IMR-90 (cell line): Measurements from ENCODE around the gene ELAVL4. TPM values are rescaled to one million over a fixed set of nuclear protein-coding genes. Genes with fewer than 3 reads are reported as not detected.

Experiments
- ATAC-seq: fragments of 200-7000 bp; cut with Tn5 transposase; 2 replicates; pipeline ENCODE4 v1.9.1; 2020; ENCODE audit warnings: low read depth, mild to moderate bottlenecking, moderate library complexity
- BruUV-seq: library from RNA; stranded (reverse); fragments of 400-500 nt; replicated peaks from 2 replicates; lab custom pipeline; 2021; lab: Mats Ljungman, UMichigan
- CTCF ChIA-PET: fragments of 300-600 bp; formaldehyde crosslinking; extraction: SDS; loops from one replicate; lab custom pipeline; 2021; ENCODE audit warnings: antibody characterized with exemption; lab: Yijun Ruan, JAX
- POLR2A ChIA-PET: fragments of 300-600 bp; sonication (Branson Sonifier 250); formaldehyde crosslinking; loops from one replicate; lab custom pipeline; 2022; ENCODE audit warnings: antibody characterized with exemption; ENCODE audit not compliant: unreplicated experiment; lab: Charles Lee
- DNase-seq: peaks from one replicate; pipeline ENCODE4 v3.0.0; 2013
- H2AFZ ChIP-seq: replicated peaks from 2 replicates; pipeline ENCODE3; 2013; ENCODE audit warnings: low read length, mild to moderate bottlenecking; ENCODE audit not compliant: poor library complexity
- H2AK5ac ChIP-seq: 2 replicates; pipeline ENCODE4 v1.6.1; 2013; ENCODE audit warnings: low read depth, low read length, inconsistent platforms
- H2AK9ac ChIP-seq: replicated peaks from 2 replicates; pipeline ENCODE3; 2013; ENCODE audit warnings: mild to moderate bottlenecking, low read depth, low read length, moderate library complexity; ENCODE audit not compliant: poor library complexity
- H2BK120ac ChIP-seq: 2 replicates; pipeline ENCODE4 v1.6.1; 2013; ENCODE audit warnings: low read depth, low read length, inconsistent platforms
- H2BK15ac ChIP-seq: 3 replicates; pipeline ENCODE4 v1.6.1; 2013; ENCODE audit warnings: low read depth, low read length, inconsistent platforms
- H2BK20ac ChIP-seq: 2 replicates; pipeline ENCODE4 v1.6.1; 2013; ENCODE audit warnings: low read depth, mild to moderate bottlenecking, inconsistent platforms, low read length, moderate library complexity
- H2BK5ac ChIP-seq: 2 replicates; pipeline ENCODE4 v1.6.1; 2013; ENCODE audit warnings: mild to moderate bottlenecking, low read depth, low read length, inconsistent platforms; ENCODE audit not compliant: poor library complexity, severe bottlenecking
- H3K14ac ChIP-seq: replicated peaks from 2 replicates; pipeline ENCODE4 v1.6.1; 2013; ENCODE audit warnings: low read depth, low read length, inconsistent platforms
- H3K18ac ChIP-seq: 2 replicates; pipeline ENCODE4 v1.6.1; 2013; ENCODE audit warnings: low read depth, low read length, control low read depth
- H3K23ac ChIP-seq: 2 replicates; pipeline ENCODE4 v1.6.1; 2013; ENCODE audit warnings: low read depth, low read length, inconsistent platforms
- H3K27ac ChIP-seq: 2 replicates; pipeline ENCODE4 v1.5.1; 2013; ENCODE audit warnings: mild to moderate bottlenecking, control low read depth, low read length; ENCODE audit not compliant: insufficient read depth
- H3K27me3 ChIP-seq: 2 replicates; pipeline ENCODE4 v1.6.1; 2013; ENCODE audit warnings: low read length; ENCODE audit not compliant: control insufficient read depth, insufficient read depth
- H3K36me3 ChIP-seq: 2 replicates; pipeline ENCODE4 v1.6.1; 2013; ENCODE audit warnings: low read length, mixed read lengths; ENCODE audit not compliant: control insufficient read depth, insufficient read depth
- H3K4ac ChIP-seq: 2 replicates; pipeline ENCODE4 v1.6.1; 2013; ENCODE audit warnings: low read depth, low read length, inconsistent platforms
- H3K4me1 ChIP-seq: 2 replicates; pipeline ENCODE4 v1.6.1; 2013; ENCODE audit warnings: low read length, mixed read lengths; ENCODE audit not compliant: control insufficient read depth, insufficient read depth
- H3K4me2 ChIP-seq: 2 replicates; pipeline ENCODE4 v1.6.1; 2013; ENCODE audit warnings: low read depth, mild to moderate bottlenecking, control low read depth, low read length, moderate library complexity
- H3K4me3 ChIP-seq: 2 replicates; pipeline ENCODE4 v1.5.1; 2013; ENCODE audit warnings: low read depth, mild to moderate bottlenecking, control low read depth, low read length, moderate library complexity; ENCODE audit not compliant: insufficient read depth
- H3K56ac ChIP-seq: 2 replicates; pipeline ENCODE4 v1.6.1; 2013; ENCODE audit warnings: low read length, inconsistent platforms; ENCODE audit not compliant: insufficient read depth; ENCODE audit errors: extremely low read depth
- H3K79me1 ChIP-seq, 2 experiments: 2 replicates each; pipeline ENCODE4 v1.6.1; 2013; ENCODE audit warnings: low read length in 2 of 2, inconsistent platforms in 1 of 2, low read depth in 1 of 2
- H3K9ac ChIP-seq: 2 replicates; pipeline ENCODE4 v1.6.1; 2013; ENCODE audit warnings: low read depth, low read length, control low read depth
- H3K9me1 ChIP-seq: 2 replicates; pipeline ENCODE4 v1.6.1; 2013; ENCODE audit warnings: low read length, inconsistent platforms; ENCODE audit not compliant: insufficient read depth
- H3K9me3 ChIP-seq: 2 replicates; pipeline ENCODE4 v1.6.1; 2013; ENCODE audit warnings: low read length; ENCODE audit not compliant: control insufficient read depth, insufficient read depth
- H4K20me1 ChIP-seq: 2 replicates; pipeline ENCODE4 v1.6.1; 2013; ENCODE audit warnings: low read length, inconsistent platforms; ENCODE audit not compliant: insufficient read depth
- H4K5ac ChIP-seq: 2 replicates; pipeline ENCODE4 v1.6.1; 2013; ENCODE audit warnings: mild to moderate bottlenecking, low read depth, low read length, control low read depth
- H4K8ac ChIP-seq, 2 experiments: 2 replicates each; pipeline ENCODE4 v1.6.1; 2013; ENCODE audit warnings: low read depth in 2 of 2, low read length in 2 of 2, control low read depth in 1 of 2, inconsistent platforms in 1 of 2
- H4K91ac ChIP-seq: 2 replicates; pipeline ENCODE4 v1.6.1; 2013; ENCODE audit warnings: low read depth, low read length, inconsistent platforms; ENCODE audit not compliant: insufficient read depth
- BHLHE40 ChIP-seq: fragments of 150-350 bp; IDR thresholded peaks from 2 replicates; pipeline ENCODE4 v1.6.1; 2016; ENCODE audit warnings: mild to moderate bottlenecking, low read depth, low read length
- CEBPB ChIP-seq: IDR thresholded peaks from 2 replicates; pipeline ENCODE4 v1.6.1; 2012; ENCODE audit warnings: low read depth, low read length, improper control_type of control experiment
- CHD1 ChIP-seq: IDR thresholded peaks from 2 replicates; pipeline ENCODE4 v1.6.1; 2012; ENCODE audit warnings: low read depth, low read length, improper control_type of control experiment
- CTCF ChIP-seq: conservative IDR thresholded peaks from 2 replicates; pipeline ENCODE4 v1.5.1; 2012; ENCODE audit warnings: mild to moderate bottlenecking, low read depth, low read length, improper control_type of control experiment
- MAFK ChIP-seq: IDR thresholded peaks from 2 replicates; pipeline ENCODE4 v1.6.1; 2012; ENCODE audit warnings: low read depth, low read length, improper control_type of control experiment
- MXI1 ChIP-seq: IDR thresholded peaks from 2 replicates; pipeline ENCODE4 v1.6.1; 2012; ENCODE audit warnings: low read depth, mild to moderate bottlenecking, low read length, moderate library complexity, borderline replicate concordance
- RAD21 ChIP-seq: IDR thresholded peaks from 2 replicates; pipeline ENCODE4 v1.6.1; 2012; ENCODE audit warnings: low read length, improper control_type of control experiment
- SMC3 ChIP-seq: fragments of 150-350 bp; IDR thresholded peaks from 2 replicates; pipeline ENCODE4 v1.6.1; 2016; ENCODE audit warnings: low read depth, mild to moderate bottlenecking, antibody characterized with exemption, low read length, moderate library complexity
- WGBS, 2 experiments: methylation state at CpG; one replicate each; pipeline versions ENCODE4 v1.1.5 to v1.1.7; 2013; ENCODE audit warnings: missing lambda C conversion rate in 2 of 2; ENCODE audit not compliant: insufficient read length in 1 of 2; ENCODE audit errors: extremely low coverage in 2 of 2; 5-methylcytosine and 5-hydroxymethylcytosine counted together
- dilution Hi-C: fragments of 300-500 bp; cut with HindIII; formaldehyde crosslinking; loops from one replicate; pipeline ENCODE4 v1.14.3; 2018; ENCODE audit warnings: low sequenced_read_pairs; ENCODE audit not compliant: unreplicated experiment
- in situ Hi-C: fragments of 300-500 bp; cut with MboI; formaldehyde crosslinking; loops from 3 replicates; pipeline ENCODE4 v1.14.3; 2019; ENCODE audit warnings: low sequenced_read_pairs, inconsistent platforms, mixed read lengths
- intact Hi-C: fragments of 100-400 bp; cut with micrococcal nuclease; formaldehyde crosslinking; loops from 2 replicates; pipeline ENCODE4 v1.10.0; 2022
- polyA plus RNA-seq, 3 experiments: library from polyadenylated mRNA; depleted of rRNA; stranded (reverse); fragments of >200 nt; gene quantifications; 2 replicates each; pipeline ENCODE4 v1.2.3, GENCODE V29; 2012; ENCODE audit warnings: low replicate concordance in 1 of 3
- total RNA-seq: library from RNA; depleted of rRNA; stranded (reverse); fragments of >200 nt; gene quantifications from 2 replicates; pipeline ENCODE4 v1.2.3, GENCODE V29; 2012
- TF ChIP-seq, protein P1 (sequence below): fragments of 150-350 bp; IDR thresholded peaks from 2 replicates; pipeline ENCODE4 v1.6.1; 2016; ENCODE audit warnings: low read depth, mild to moderate bottlenecking, low read length, moderate library complexity, borderline replicate concordance

The ELAVL4 gene
- total and polyA plus RNA-seq, 2 of the 4 experiments (the other 2 are of a cell fraction) = not detected

- no peaks in the 10 kb centered on the region for H3K36me3 ChIP-seq
- ATAC-seq (no peak), DNase-seq (no peak)
- no peak overlapping the region for H2AK5ac ChIP-seq
- no peak overlapping the region for H4K91ac ChIP-seq
- H3K27me3 ChIP-seq = no peaks in the 10 kb centered on the region
- intact Hi-C loops (no loop called here), in situ Hi-C loops (no loop called here), dilution Hi-C loops (no loop called here)
- no peaks in the 10 kb centered on the region for H3K4me1 ChIP-seq
- no peak overlapping the region for H3K27ac ChIP-seq
- H3K23ac ChIP-seq = no peak overlapping the region
- H3K9me3 ChIP-seq = peaks cover 3% of the 10 kb centered on the region
- no peak overlapping the region for H3K4ac ChIP-seq
- no peak overlapping the region for H2BK5ac ChIP-seq
- no peak overlapping the region for H2AK9ac ChIP-seq
- no peak overlapping the region for H2BK15ac ChIP-seq
- CTCF ChIA-PET = no interaction called here
- no CpG with 5 or more reads among the region's 10 CpGs for WGBS, 2 experiments
- H3K9me1 ChIP-seq = no peaks in the 10 kb centered on the region
- no peak overlapping the region for H2BK20ac ChIP-seq
- H3K9ac ChIP-seq = no peak overlapping the region
- H3K79me1 ChIP-seq = no peaks in the 10 kb centered on the region
- no peak overlapping the region for H3K18ac ChIP-seq
- no peak for TF ChIP-seq CHD1
- TF ChIP-seq MAFK = no peak
- no peak for TF ChIP-seq MXI1
- no peak for TF ChIP-seq SMC3
- no peak for TF ChIP-seq BHLHE40
- TF ChIP-seq RAD21 = no peak
- TF ChIP-seq, protein P1, sequence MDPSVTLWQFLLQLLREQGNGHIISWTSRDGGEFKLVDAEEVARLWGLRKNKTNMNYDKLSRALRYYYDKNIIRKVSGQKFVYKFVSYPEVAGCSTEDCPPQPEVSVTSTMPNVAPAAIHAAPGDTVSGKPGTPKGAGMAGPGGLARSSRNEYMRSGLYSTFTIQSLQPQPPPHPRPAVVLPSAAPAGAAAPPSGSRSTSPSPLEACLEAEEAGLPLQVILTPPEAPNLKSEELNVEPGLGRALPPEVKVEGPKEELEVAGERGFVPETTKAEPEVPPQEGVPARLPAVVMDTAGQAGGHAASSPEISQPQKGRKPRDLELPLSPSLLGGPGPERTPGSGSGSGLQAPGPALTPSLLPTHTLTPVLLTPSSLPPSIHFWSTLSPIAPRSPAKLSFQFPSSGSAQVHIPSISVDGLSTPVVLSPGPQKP = no peak
- no peak for TF ChIP-seq CTCF
- TF ChIP-seq CEBPB = no peak
- H4K8ac ChIP-seq = no peak overlapping the region
- no peak overlapping the region for H3K56ac ChIP-seq
- no peak overlapping the region for H3K4me2 ChIP-seq
- POLR2A ChIA-PET = no interaction called here
- H3K14ac ChIP-seq = no peak overlapping the region
- no peak overlapping the region for H3K4me3 ChIP-seq
- no peaks in the 10 kb centered on the region for H4K20me1 ChIP-seq
- no peak overlapping the region for H2BK120ac ChIP-seq
- H4K5ac ChIP-seq = no peak overlapping the region
- no peak overlapping the region for H2AFZ ChIP-seq
- BruUV-seq = no TSS peak
Measured at GRCh38 chr1:50139339-50140181, 30.8 kb downstream of the ELAVL4 start.
